Cardiac fibroblast (primary cell): Measurements from ENCODE around the gene GAPVD1.

Experiments used
- DNase-seq, 2 donors: peaks; one replicate each; pipeline versions ENCODE4 v3.0.0 to v3.0.0-alpha.2; 2010; ENCODE audit warnings: low read depth in 2 of 2
- H3K4me3 ChIP-seq, 2 donors: replicated peaks in 1 of 2; 1 replicate in 1 of 2; 2 replicates in 1 of 2; pipeline ENCODE4 v1.5.1; 2011; ENCODE audit warnings: low read depth in 2 of 2, low read length in 2 of 2, mild to moderate bottlenecking in 2 of 2, moderate library complexity in 1 of 2
- CTCF ChIP-seq: IDR thresholded peaks from one replicate; pipeline ENCODE4 v1.5.1; 2011; ENCODE audit warnings: low read depth, mild to moderate bottlenecking, low read length, inconsistent platforms

The GAPVD1 gene

GRCh38 chr9:125317704-125318103 is 56.1 kb downstream of the GAPVD1 start:
- H3K4me3 ChIP-seq: no peak overlapping the region
- no peak for TF ChIP-seq CTCF
- DNase-seq: no peak

- H3K4me3 ChIP-seq: no peak overlapping the region
- DNase-seq: no peak
- no peak for TF ChIP-seq CTCF
Measured at GRCh38 chr9:125321496-125321895, 59.9 kb downstream of the GAPVD1 start.

- H3K4me3 ChIP-seq: no peak overlapping the region
- TF ChIP-seq CTCF: no peak
- no peak for DNase-seq
Measured at GRCh38 chr9:125323615-125324014, 62.0 kb downstream of the GAPVD1 start.

- DNase-seq: peak in 1 of 2 donors; percentile 43
- TF ChIP-seq CTCF: no peak
- H3K4me3 ChIP-seq: no peak overlapping the region
Measured at GRCh38 chr9:125325826-125326225, 64.2 kb downstream of the GAPVD1 start.

- H3K4me3 ChIP-seq: no peak overlapping the region
- no peak for TF ChIP-seq CTCF
- no peak for DNase-seq
Measured at GRCh38 chr9:125329978-125330377, 68.4 kb downstream of the GAPVD1 start.

- TF ChIP-seq CTCF: no peak
- no peak overlapping the region for H3K4me3 ChIP-seq
- no peak for DNase-seq
Measured at GRCh38 chr9:125330587-125330986, 69.0 kb downstream of the GAPVD1 start.

GRCh38 chr9:125332527-125332926 is 70.9 kb downstream of the GAPVD1 start:
- no peak for TF ChIP-seq CTCF
- no peak overlapping the region for H3K4me3 ChIP-seq
- DNase-seq: no peak
